ENCODE results near the gene CDKN2B-AS1.

CDKN2B-AS1 gene

DNA sequence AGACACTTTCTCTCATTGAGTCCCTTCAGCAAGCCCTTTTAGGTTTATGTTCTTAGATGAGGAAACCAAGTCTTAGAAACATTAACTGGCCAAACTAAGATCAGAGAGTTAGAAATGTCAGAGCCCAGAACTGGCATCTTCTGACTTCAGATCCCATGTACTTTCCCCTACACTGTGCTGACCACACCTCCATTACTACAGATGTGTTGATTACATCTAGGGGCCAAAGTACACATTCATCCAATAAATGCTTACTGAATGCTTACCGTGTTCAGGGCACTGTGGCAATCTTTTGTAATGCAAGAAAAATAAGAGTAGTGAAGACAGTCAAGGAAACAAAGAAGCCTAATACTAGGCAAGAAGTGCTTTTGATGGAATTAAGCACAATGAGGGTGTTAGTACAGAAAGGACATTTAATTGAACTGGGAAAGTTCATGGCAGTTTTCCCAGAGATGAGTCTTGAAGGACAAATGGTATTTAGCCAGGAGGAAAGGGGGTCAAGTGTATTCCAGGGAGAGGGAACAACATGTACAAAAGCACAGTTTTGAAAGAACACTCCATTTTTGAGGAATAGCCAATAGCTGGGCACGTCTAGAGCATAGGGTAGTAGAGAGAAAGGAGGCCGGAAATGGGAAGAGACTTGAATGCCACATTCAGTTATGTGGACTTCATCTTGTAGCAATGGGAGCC is 104.2 kb downstream of the CDKN2B-AS1 start:
- no peak for DNase-seq

DNA sequence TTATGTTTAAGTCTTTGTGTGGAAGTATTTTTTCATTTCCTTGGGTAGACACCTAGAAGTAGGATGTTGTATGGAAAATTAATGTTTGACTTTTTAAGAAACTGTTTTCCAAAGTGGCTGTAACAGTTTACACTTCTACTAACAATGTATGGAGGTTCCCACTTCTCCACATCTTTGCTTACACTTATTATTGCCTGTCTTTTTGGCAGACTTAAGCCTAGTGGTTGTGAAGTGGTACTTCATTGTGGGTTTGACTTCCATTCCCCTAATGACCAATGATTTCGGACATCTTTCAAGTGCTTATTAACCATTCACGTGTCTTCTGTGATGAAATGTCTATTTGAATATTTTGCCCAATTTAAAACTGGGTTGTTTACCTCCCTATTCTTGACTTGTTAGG is 106.0 kb downstream of the CDKN2B-AS1 start:
- DNase-seq = no peak

DNA sequence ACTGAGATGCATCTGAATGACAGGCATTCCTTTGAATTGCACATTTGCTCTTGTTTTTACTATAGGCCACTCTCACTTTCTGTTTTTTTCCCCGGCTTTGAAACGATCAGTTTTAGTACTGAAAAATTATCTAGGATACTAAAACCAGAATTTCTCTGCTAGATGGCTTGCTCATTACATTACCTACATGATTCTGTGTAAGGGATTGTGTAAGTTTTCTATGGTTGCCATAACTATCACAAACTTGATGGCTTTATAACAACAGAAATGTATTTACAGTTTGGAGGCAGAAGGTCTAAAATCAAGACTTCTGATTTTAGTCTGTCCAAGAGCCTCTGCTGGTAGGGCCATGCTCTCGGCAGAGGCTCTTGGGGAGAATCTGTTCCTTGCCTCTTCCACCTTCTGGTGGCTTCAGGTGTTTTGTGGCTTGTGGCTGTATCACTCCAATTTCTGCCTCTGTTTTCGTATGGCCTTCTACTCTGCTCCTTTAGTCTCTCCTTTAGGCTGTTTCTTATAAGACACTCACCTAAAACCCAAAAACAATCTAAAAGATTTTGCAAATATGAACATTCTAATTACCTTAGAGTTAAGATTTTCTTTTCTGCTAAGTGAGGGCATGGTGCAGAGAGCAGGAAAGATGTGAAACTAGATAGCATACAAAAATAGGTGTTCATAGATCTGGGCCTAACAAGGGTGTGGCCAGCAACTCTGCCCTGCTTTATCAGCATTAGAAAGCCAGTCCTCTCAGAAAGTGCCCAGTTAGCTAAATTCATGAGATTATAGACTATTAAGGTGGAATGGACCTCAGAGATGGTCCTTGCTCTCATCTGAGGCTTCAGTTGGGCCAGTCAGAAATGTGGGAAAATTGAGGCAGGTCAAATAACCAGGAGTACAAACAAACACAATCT is 107.8 kb downstream of the CDKN2B-AS1 start:
- no peak for DNase-seq

DNA sequence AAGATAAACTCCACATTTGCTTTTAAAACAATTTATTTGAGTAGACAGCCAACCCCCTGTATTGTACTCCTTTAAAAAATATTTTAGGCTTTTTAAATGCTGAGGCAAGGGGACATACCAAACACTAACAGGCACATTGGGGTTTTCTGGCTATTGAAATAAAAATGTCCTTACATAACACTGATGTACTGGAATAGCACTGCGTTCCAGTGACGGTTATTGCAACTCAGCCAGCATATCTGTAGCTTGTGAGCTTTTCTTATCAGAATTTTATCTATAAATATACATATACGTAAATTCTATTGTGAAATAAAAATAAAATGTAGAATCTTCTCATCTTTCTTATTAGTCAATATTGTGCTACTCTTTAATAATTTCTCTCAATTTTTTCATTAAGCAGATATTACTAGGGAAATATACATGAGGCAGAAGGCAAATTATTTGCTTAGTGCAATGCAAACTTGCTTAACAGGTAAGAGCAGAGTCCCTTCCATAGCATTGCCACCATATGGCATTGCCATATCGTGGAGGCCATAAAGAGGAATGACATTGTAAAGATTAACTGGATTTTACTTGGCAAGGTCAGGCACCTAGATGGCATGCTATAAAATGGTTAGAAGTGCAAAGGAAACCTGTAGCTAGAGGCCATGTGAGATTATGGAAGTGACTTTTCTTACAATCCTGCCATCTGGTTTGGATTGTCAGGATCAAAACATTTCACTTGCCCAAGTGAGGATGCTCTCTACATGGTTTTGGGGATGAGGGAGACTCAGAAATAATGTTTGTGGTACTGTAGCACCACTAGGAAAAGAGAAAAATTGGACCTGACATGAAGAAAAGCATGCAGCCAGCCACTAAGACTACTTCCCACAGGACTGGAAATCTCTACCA is 109.3 kb downstream of the CDKN2B-AS1 start:
- no peak for DNase-seq

DNA sequence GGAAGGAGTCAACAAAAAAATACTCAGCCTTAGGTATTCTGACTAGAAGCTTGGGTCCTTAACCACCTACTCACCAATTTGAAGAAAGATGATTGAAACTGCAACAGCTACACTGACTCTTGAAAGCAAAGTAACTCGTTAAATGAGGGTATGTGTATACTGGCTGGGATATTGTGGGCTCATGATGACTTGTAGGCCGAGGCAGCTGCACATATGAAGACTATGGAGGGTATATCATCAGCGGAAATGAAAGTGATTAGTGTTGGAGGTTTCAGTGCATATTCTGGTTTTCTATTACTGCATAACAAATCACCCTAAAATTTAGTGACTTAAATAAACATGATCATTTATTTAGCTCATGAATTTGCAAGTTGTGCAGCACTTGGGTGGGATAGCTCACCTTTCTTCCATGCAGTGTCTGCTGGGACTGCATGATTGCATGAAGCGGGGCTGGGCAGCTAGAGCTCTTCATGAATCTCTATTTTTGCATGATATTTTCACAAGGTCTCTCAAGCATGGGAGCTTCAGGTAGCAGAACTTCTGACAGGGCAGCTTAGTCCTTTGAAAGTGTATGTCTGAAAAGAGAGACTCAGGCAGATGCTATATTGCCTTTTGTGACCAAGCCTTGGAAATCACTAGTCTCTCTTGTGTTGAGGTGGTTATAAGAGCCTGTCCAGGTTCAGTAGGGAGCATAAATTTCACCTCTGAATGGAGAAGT is 110.6 kb downstream of the CDKN2B-AS1 start:
- no peak for DNase-seq

DNA sequence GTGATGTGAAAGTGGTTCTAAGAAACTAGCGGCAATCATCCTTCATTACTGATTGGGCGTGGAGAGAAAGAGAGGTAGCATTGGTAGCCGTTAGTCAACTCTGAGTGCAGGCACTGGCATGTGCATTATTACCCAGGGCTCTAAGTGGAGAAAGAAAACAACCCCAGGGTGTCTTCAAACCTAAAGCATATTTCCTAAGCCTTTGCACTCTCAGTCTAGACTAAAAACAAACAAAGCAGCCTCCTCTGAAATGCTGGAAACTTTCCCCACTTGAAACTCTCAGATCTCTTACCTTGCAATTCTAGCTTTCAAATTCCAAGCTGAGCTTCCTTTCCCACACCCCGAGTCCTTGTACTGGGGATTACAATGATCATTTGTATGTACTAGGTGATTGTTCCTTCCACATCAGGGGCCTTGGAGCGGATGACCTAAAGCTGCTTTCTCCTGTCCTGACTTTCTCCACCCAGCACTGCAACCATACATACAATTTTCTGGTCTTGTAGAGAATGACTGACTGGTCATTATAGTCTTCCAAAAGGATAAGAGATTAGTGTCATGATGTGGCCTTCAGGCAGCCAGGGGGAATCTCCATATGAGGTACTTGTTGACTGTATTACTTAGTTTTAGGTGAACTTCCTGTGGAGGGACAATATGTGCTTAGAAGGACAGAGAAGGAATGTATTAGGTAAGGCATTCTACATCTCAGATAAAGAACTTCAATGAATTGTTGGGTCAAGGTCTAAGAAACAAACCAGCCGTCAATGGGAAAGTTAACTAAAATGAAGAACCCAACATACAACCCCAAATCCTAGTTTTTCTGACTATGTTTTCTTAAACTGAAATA is 112.8 kb downstream of the CDKN2B-AS1 start:
- no peak for DNase-seq

DNA sequence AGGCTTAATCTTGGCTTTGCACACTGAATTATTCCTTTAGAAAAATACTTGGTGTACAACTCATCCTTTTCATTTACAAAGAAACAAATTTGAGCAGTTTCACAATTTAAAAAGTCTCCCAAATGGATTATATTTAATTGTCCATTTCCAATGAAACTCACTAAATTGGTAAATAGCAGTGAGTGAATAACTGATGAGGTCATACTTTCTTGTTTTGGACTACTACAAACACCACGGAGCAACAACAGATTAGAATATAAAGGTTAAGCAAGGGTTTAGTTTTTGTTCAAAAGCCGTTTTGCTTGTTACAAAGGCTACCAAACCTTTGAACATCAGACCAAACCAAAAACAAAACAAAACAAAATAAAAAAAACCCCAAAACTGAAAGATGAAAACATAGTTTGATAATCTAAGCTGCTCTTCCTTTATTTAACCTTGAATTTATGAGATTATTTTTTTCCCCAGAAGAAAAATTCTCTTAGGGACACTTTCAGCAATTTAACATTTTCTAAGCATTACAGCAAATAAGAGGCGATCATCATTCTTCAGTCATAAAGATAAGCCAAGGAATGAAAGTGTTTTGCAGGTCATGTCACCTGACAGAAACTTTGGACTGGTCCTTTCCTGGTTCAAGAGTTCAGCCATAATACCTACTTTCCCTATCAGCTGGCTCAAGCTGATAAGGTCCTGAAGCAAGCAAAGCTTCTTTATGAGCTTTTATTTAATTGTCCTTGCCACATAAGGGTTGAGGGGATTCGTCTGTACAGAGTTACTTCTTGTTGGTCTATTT is 114.2 kb downstream of the CDKN2B-AS1 start:
- no peak for DNase-seq

DNA sequence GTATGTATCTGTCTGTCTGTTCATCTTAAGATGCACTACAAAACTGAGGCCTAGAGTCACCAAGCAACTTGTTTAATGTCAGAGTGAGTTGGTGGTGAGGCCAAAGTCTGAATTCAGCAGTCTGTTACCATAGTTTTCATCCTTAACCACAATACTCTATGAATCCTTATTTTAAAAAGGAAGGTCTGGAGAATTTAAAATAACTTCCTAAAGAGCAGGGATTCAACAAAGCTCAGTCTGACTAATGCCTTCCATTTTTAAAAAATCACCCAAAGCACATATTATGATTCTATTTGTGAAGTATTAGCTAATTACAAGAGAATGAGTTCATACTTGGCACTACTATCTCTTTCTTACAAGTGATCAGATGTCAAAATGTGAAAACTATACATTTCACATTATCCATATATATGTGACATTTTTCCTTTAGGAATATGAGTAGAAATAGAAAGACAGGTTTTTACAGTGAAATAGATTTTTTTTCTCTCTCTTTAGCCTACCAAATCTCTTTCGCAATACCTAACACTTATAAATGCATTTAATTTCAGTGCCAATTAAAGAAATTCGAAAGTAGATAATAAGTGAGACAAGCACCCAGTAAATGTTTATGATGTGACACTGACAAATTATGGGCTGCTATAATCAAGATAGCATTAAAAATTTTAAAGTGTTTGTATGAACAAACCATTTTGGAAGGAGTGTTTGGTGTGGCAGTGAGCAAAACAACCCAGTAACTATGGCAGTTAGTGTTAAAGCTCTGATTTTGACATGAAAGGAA is 116.8 kb downstream of the CDKN2B-AS1 start:
- DNase-seq = no peak

DNA sequence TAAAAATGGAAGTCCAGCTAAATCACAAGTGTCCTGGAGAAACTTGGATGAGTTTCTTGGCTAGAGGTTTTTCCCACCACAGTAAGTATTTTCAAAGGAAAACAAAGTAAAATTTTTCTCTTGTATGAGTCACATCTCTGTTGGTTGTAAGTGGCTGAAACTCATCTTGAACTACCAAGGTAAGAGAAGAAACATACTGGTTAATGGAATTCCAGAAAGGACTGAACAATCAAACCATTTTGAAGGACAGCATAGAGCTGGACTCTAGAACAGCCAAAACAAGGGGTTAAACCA is 117.3 kb downstream of the CDKN2B-AS1 start:
- no peak for DNase-seq

DNA sequence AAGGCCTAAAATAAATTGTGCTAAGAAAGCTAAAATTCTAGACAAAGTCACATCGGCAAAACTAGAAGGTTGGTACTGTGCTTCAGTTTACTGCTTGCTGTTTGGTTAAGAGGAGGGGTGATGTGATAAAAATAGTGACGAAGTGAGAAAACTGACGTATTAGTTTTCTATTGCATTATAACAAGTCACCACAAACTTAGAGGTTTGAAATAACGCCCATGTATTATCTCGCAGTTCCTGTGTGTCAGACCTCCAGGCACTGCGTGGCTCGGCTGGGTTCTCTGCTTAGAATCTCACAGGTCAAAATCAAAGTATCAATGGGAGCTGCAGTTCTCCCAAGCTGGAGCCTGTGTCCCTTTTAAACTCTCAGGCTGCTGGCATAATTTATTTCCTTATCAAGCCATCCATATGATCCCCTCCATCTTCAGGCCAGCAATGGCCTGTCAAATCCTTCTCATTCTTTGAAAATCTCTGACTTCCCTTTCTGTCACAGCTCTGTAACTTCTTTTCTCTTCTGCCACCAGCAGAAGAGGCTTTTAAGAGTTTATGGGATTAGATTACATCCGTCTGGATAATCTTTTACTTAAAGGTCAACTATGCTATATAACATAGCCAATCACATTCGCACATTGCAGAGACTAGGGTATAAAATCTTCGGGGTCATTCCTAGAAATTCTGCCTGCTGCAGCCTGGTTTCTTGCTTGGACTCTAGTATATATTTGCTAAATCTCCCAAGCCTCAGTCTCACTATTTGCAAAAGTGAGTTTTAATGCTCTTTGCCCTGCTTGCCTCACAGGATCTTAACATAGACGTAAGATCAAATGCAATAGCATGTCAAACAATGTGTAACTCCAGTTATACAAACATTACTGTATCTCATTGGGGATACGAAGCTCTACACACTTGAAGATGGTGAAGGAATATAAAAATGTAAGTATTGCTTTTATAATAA is 118.6 kb downstream of the CDKN2B-AS1 start:
- no peak for DNase-seq

DNA sequence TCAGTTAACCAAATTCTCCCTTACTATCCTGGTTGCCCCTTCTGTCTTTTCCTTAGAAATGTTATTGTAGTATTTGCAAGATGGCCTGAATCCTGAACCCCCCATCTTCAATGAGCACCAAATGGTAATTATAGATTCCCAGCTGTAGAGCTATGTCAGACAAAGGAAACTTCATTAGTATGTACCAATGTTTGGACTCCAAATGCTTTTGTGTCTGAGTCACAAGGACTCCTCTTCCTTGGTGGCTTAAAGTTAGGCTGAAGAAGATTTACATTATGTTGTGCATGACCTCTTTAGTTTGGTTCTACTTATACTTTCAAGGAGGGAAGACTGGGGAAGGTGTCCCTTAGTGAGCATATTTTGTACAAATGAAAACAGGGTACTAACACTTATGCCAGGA is 120.4 kb downstream of the CDKN2B-AS1 start:
- no peak for DNase-seq

DNA sequence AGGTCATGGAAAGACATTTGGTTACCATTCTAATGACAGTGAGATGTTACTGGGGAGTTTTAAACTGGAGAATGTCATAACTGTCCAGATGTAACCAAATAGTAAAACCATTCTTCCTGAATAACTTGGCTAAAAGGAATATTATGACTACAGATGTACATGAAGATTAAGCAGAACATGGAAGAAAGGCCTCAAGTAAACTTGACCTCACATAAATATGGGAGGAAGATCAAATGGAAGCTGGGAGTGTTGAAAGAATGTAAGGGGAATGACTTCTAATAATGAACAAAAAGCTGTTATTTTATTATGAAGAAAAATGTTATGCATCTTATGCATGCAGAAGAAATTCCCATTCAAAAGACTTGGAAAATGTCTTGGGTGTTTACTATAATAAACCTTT is 122.2 kb downstream of the CDKN2B-AS1 start:
- DNase-seq = no peak

DNA sequence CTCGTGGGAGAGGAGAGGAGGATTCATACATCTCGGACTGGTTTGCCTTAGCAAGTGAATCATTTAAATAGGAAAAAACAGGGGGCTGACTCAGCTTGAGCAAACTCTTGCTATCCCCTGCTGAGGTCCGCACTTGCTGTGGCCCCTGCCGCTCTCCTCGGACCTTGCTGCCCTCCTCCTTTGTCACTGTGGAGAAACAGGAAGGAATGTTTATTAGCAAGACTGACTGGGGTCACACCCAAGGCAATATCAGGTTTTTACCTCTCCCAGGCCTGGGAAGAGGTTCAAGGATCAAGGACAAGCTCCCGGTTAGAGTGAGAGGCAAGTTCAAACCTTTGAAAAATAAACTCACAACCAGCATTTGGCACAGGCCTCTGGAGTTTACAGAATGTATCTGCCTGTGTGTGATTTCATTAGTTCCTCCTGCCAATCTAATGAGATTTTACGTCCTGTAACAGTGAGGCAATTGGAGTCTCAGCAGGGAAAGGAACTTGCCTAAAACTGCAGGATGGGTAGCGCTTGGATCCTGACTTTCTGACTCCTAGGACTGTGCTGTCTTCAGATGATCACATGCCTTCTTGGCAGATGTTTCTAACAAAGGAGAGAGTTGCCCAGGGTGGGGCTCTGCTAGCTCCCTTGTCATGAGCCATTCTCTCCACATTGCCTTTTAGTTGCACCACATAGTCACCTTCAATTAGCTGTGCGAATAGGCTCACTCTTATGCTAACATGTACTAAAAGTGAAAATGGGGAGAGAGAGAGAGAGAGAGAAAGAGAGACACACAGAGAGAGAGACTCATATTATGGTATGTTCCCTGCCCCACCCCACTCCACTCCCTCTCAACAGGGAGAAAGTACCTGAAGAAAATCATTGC is 123.2 kb downstream of the CDKN2B-AS1 start:
- DNase-seq = no peak

DNA sequence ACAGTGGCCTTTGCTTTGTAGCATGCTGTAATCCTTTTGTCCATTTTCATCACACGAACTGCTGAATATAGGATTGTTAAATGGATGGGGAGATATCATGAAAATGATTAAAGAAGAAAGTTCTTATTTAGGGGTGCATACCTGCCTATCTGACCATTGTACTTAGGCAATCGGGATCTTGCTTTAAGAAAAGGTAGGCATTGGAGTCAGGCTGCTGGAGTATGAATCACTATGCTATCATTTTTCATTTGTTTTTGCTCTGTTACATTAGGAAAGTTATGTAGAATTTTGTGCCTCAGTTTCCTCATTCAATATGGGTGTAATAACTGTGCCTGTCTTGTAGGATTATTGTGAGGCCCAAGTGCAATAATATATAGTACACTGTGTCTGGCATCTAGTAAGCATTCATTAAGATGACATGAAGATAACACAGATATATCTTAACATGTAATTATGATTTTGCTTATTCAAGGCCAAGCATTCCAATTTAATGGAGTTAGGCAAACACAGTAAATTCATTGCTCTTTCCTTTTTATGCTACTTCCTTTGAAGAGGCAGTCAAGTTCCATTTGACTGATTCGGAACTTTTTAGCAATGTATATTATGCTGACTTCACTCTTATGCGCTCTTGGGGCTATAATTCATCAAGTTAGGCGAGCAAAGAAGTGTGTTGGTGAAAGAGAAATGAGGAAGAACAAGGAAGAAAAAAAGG is 124.4 kb downstream of the CDKN2B-AS1 start:
- no peak for DNase-seq

DNA sequence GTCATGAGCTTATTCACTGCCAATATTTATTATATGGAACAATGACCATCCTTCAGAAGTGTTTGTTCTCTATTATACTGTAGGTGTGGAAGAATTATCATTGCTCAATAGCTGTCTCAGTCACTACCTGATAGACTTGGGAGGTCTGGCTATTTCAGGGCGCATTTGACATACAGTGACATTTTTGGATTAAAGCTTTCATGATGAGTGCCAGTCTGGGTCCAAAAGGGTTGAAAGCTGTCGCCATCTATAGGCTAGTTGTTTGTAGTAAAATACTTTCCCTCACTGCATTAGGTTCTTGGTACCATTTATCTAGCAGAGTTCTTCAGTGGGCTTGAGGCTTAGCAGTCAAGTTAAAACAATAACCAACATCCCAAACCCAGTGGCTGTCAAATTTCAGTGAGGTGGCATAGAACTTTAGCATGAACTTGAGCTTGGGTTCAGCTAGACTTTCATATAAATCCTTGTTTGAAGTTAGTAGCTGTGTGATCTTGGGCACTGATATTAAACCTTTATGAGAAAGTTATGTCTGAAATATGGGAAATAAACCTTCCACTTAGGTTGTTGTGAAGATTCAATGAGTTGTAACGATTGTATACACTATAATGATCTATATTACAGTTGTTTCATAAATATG is 125.0 kb downstream of the CDKN2B-AS1 start:
- DNase-seq = no peak

DNA sequence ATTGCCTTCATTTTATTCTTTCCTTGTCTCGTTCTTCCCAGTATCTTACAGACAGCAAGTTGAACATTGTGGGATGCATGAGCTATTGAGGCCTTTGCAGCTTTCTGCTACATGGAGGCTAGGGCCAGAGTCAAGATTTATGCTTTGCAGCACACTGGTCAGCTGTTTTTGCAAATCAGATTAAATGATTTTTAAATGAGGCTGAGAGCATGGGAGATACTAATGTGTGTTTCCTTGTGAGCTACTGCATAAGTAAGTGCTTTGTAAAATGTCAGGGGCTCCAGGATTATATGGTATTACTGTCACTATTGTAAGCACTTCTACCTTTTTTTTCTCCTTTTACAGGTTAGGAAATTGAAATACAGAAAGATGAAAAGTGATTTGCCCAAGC is 125.6 kb downstream of the CDKN2B-AS1 start:
- no peak for DNase-seq

DNA sequence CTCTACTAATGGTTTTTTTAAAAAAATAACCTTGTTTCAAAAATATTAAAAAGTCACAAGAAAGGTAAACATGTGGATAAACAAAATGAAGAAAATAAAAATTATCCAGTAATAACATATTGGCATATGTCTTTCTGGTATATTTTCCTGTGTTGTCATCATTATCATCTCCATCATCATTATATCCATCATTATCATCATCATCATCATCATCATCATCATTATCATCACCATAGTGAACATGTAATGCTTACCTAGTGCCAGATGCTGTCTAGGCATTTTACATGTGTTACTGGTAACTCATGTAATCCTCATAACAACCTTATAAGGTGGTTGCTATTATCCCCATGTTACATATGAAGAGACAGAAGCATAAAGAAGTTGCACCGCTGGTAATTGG is 126.0 kb downstream of the CDKN2B-AS1 start:
- DNase-seq = no peak

All from left hindlimb (tissue), 1 donor.